Mesodermal cell (in vitro differentiated cells): Measurements from ENCODE around the gene EDAR.

Experiments used
- H3K27ac ChIP-seq: 2 replicates; pipeline ENCODE4 v1.7.0; 2013; ENCODE audit warnings: mild to moderate bottlenecking, low read depth, low read length, moderate library complexity; ENCODE audit not compliant: severe bottlenecking
- H3K36me3 ChIP-seq: 2 replicates; pipeline ENCODE4 v1.7.1; 2013; ENCODE audit warnings: mild to moderate bottlenecking, low read length, moderate library complexity; ENCODE audit not compliant: control insufficient read depth, insufficient read depth
- H3K4me1 ChIP-seq: one replicate; pipeline ENCODE4 v1.7.1; 2013; ENCODE audit warnings: mild to moderate bottlenecking, low read length; ENCODE audit not compliant: insufficient read depth, control insufficient read depth, poor library complexity, severe bottlenecking
- H3K4me3 ChIP-seq: 2 replicates; pipeline ENCODE4 v1.7.0; 2013; ENCODE audit warnings: low read length, control low read depth, mild to moderate bottlenecking; ENCODE audit not compliant: insufficient read depth, poor library complexity, severe bottlenecking; ENCODE audit errors: extremely low read depth
- H3K9me3 ChIP-seq: 2 replicates; pipeline ENCODE4 v1.7.1; 2013; ENCODE audit warnings: mild to moderate bottlenecking, low read length, moderate library complexity; ENCODE audit not compliant: control insufficient read depth
- WGBS, 2 experiments: methylation state at CpG; one replicate each; pipeline ENCODE4 v1.1.5; 2013; ENCODE audit warnings: missing lambda C conversion rate in 2 of 2; ENCODE audit not compliant: insufficient coverage in 2 of 2; 5-methylcytosine and 5-hydroxymethylcytosine counted together

EDAR gene

DNA sequence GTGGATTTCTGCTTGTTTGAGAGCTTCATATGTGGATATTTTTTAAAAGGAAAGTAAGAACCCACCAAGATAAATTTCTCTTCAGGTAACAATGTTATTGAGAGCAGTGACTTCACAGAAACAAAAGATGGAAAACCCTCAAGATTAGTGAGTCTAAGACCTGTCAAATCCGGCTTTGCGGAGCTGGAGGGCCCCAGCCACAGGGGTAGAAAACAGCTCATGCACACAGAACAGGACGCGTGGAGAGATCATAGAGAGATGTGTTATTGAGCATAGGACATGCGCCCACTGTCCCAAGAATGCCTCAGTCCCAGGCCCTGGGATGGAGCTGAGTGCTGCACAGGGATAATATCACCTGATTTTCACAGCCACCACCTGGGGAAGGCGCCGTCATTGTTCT lies 21.3 kb downstream of the EDAR start:
- WGBS, 2 experiments: 93 to 98% methylated on average over 5 to 7 of the region's 7 CpGs
- Histone ChIP-seq H3K4me1 (no peaks in the 10 kb centered on the region), H3K4me3 (no peak overlapping the region), H3K36me3 (no peaks in the 10 kb centered on the region), H3K27ac (no peak overlapping the region), H3K9me3 (no peaks in the 10 kb centered on the region)

DNA sequence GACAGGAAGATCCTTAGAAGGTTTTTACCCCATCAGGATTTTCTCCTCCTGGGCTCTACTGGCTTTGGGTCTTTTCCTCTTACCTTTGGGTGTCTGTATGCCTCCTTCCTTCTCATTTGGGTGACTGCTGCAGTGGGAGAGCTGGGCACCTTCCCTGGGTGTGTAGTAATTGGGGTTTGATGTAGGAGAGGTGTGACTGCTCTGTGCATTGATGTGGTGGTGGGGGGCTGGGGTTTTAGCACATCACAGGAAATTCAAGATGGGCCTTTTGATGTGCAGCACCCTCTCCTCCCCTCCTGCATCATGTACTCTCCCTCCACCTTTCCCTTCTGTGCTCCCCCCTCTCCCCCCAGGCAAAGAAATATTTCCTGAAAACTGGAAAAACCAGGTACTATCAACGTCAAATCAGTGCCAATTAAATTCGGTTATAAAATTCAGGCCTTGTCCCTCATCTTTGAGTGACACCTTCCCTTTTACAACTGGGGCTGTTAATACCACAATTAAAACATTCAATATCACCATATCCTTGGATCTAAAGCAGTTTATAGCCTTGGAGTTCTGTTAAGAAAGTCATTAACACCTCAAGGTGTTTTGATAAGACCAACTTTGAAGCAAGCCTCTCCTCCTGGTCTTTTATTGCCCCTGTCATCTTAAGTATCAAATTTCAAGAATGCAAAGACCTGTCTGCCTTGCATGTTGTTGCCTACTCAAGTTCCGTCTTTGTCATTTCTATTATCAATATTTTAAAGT lies 23.3 kb downstream of the EDAR start:
- Histone ChIP-seq H3K9me3 (no peaks in the 10 kb centered on the region), H3K4me3 (no peak overlapping the region), H3K36me3 (no peaks in the 10 kb centered on the region), H3K27ac (no peak overlapping the region), H3K4me1 (no peaks in the 10 kb centered on the region)
- 58 to 69% methylated on average over 2 of the region's 3 CpGs for WGBS, 2 experiments

DNA sequence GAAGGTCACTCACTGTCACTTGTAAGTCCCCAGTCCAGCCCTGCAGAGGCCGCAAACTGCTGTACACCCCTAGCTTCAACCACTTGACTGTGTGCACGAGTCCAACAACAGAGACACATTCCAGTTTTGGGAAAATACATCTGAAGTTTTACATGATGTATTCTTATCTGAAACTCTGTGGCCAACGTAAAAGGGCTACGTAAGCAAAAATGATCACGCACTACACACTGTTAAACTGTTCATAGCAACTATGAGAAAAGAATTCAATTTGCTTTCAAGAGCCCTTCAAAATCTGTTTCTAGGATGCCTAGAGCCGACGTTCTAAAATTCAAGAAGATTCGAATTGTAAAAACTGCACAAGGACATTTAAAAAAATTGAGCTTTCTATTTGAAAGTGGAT lies 26.0 kb downstream of the EDAR start:
- no peaks in the 10 kb centered on the region for H3K36me3 ChIP-seq

DNA sequence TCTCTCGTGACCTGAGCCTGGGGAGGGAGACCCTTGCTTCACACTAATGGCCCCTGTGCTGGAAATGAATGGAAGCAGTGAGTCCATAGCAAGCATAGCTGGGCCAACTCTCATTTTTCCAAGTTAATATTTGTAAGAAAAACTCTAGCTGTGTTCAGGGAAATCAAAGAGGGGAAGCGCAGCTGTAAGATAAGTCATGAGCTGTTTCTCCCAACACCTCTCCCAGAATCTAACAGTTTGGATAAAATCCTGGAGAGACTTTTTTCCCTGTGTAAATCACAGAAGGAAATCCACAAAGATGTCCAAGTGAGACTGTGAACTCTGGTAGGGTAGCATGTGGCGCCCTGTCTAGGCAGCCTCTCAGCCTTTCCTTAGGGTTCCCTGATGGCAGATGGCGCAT lies 27.2 kb downstream of the EDAR start:
- Histone ChIP-seq H3K9me3 (no peaks in the 10 kb centered on the region), H3K4me3 (no peak overlapping the region), H3K36me3 (no peaks in the 10 kb centered on the region), H3K27ac (no peak overlapping the region), H3K4me1 (peaks cover 6% of the 10 kb centered on the region)
- 86 to 97% methylated on average over 3 to 4 of the region's 4 CpGs for WGBS, 2 experiments

More for the DNA sequence above, 26.0 kb downstream of the EDAR start:
- H3K4me1 ChIP-seq: no peaks in the 10 kb centered on the region
- WGBS, 2 experiments: 95% methylated on average over 6 to 7 of the region's 8 CpGs
- no peak overlapping the region for H3K27ac ChIP-seq
- no peaks in the 10 kb centered on the region for H3K9me3 ChIP-seq
- H3K4me3 ChIP-seq: no peak overlapping the region

DNA sequence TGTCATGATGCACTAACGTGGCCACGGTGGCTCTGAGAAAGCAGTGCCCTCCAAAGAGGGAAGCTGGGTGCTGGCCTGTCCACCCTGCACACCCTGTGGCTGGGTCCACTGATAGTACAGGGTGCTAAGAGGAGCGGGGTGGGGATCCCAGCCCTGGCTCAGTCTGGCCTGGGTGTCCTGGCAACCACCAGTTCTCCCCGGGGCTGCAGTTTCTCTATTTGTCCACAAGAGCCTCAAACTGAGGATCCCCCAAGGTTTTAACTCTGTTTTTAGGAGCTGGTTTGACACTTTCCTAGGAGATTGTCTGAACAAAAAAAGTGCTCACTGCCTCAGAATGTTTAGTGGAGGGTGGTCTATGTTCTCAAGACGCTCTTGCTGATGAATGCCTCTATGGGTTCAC lies 29.0 kb downstream of the EDAR start:
- H3K36me3 ChIP-seq: no peaks in the 10 kb centered on the region
- no peak overlapping the region for H3K27ac ChIP-seq
- no peak overlapping the region for H3K4me3 ChIP-seq
- H3K4me1 ChIP-seq: peaks cover 6% of the 10 kb centered on the region
- no peaks in the 10 kb centered on the region for H3K9me3 ChIP-seq
- 76 to 94% methylated on average over 3 to 4 of the region's 5 CpGs for WGBS, 2 experiments

DNA sequence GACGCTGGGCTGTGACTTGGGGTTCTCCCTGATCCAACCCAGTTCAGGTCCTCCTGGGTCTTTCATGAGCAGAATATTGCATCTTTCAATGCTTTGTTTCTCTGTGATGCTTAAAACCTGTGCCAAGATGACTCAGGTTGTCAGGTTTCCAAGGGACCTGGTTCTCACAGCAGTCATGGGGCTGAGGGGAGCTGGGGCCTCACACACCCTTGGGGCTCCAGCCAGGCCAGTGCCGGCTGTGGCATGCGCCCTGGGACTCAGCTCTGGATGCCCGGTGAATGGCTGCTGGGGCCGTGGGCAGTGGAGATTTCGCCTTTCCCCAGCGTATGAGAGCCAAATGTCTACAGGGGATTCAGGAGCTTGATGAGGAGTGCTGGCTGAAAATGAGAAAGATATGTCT lies 29.6 kb downstream of the EDAR start:
- Histone ChIP-seq H3K27ac (no peak overlapping the region), H3K9me3 (no peaks in the 10 kb centered on the region), H3K36me3 (no peaks in the 10 kb centered on the region), H3K4me3 (no peak overlapping the region), H3K4me1 (peaks cover 6% of the 10 kb centered on the region)
- 100% methylated on average over 7 of the region's 7 CpGs for WGBS, 2 experiments

DNA sequence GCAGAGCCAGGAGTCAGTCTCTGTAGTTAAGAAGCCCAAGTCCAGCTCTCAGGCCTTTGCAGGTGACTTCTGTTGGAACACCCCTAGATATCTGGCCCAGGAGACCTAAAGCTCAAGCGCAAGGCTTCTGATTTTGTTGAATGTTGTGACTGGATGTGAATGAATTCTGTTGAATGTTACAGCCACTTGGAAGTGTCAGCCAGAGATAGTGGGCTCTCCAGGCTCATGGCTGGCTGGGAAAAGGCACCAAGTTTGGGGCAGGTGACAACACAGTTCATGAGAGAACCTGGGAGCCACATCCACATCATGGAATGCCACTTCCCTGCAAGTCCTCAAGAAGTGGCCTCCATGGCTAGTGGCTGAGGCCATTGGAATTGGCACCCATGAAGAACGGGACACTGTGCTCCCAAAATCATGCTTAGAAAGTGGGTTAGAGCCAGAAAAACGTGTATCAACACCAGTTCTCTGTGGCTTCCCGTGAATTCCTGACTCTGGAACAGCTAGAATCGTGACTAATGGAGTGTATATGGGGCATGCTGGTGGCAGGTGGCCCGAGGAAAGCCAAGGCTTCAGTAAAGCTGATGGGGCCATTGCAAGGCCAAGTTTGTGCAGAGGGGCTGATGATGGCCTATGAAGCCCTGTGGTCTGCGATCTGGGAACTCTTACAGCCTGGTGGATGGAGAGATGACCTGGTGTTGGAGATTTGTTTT lies 30.2 kb downstream of the EDAR start:
- Histone ChIP-seq H3K4me1 (peaks cover 6% of the 10 kb centered on the region), H3K27ac (no peak overlapping the region), H3K36me3 (no peaks in the 10 kb centered on the region), H3K9me3 (no peaks in the 10 kb centered on the region), H3K4me3 (no peak overlapping the region)
- WGBS, 2 experiments: 90 to 96% methylated on average over 6 to 7 of the region's 7 CpGs

DNA sequence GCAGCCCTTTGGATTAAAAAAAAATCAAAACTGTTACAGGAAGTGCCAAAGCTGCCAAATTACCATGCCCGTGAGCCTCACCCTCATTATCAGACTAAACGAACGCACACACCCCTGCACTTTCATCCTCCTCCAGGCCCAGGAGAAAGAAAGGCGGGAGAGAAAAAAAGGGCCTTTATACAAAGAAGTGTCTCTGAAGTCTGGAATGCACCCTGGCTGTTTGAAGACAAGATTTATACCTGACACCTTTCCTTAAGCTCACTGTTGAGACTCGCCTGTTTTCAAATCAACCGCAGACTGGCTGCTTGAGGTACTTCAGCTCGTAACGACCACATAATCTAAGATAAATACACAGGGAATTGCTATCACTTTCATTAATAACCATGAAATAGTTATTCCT lies 31.0 kb downstream of the EDAR start:
- Histone ChIP-seq H3K36me3 (no peaks in the 10 kb centered on the region), H3K4me1 (peaks cover 6% of the 10 kb centered on the region), H3K27ac (no peak overlapping the region), H3K4me3 (no peak overlapping the region), H3K9me3 (no peaks in the 10 kb centered on the region)
- 67 to 100% methylated on average over 3 to 4 of the region's 8 CpGs for WGBS, 2 experiments

DNA sequence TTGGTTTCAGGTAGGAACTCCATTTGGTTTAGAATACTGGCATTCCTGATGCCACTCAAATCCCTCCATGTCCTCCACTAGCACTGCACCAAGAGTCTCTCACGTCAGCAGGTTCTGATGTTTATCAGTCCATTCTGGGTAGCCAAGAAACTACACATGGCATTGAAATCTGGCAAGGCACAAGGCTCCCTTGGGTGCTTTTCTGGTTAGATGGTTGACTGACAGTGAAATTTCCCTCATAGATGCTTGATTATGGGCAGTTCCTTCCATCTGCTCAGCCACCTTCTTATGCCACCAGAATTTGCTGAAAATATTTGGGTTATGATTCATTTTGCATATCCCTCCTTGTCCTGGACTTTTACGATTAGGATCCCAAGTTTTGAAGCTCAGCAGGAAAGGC lies 32.6 kb downstream of the EDAR start:
- H3K27ac ChIP-seq: no peak overlapping the region
- H3K36me3 ChIP-seq: no peaks in the 10 kb centered on the region
- peaks cover 6% of the 10 kb centered on the region for H3K4me1 ChIP-seq
- H3K4me3 ChIP-seq: no peak overlapping the region
- no peaks in the 10 kb centered on the region for H3K9me3 ChIP-seq
- 82 to 100% methylated on average over 1 of the region's 2 CpGs for WGBS, 2 experiments

DNA sequence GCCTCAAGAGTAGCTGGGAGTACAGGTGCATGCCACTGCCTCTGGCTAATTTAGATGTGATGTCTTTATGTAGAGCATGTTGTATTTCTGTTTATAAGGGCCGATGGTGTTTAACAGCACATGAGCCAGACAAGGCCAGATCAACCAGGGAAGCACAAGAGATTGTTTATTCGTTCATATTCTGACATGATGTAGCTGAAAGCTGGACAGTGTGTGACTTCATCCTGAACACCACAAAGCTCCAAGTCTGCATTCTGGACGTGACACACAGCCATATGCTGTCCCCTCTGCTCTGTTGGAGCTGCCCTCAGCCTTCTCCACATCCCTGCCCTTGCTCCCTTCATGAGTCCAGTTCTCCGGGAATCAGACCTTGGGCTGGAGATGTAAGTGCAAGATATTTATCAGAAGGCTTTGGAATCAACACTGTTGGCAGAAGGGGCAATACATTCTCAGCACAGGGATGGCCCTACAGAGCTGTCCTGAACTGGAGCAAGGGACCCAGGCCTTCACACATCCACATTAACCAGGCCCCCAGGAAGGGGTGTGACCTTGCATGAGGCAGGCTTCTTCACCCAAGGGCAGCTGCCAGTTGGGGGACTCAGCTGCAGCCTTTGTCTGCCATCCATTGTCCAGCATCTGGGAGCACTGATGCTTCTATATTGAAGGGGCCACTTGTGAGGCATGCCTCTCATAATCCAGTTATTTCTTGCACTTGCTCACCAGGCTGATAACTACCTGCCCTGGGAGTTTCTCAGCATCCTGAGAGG lies 38.5 kb downstream of the EDAR start:
- Histone ChIP-seq H3K36me3 (no peaks in the 10 kb centered on the region), H3K9me3 (peaks cover 17% of the 10 kb centered on the region), H3K27ac (no peak overlapping the region), H3K4me1 (no peaks in the 10 kb centered on the region), H3K4me3 (no peak overlapping the region)
- 74 to 81% methylated on average over 2 to 4 of the region's 4 CpGs for WGBS, 2 experiments
